Right ventricle myocardium superior (tissue), 1 donor: Measurements from ENCODE around the gene SPEN. TPM values are rescaled to one million over a fixed set of nuclear protein-coding genes. Genes with fewer than 3 reads are reported as not detected.
"Not testable (repeated sequence)": the region's sequence is repeated elsewhere in the genome, so short reads cannot be mapped to it uniquely, and the experiment has no call there.

Experiments
- ATAC-seq: fragments of 200-7000 bp; cut with Tn5 transposase; one replicate; pipeline ENCODE4 v1.9.1; 2020; ENCODE audit warnings: mild to moderate bottlenecking; ENCODE audit not compliant: poor library complexity
- DNase-seq: peaks from one replicate; pipeline ENCODE4 v3.0.0-alpha.2; 2020
- intact Hi-C: fragments of 100-400 bp; cut with DNase I; formaldehyde crosslinking; loops from one replicate; pipeline ENCODE4 v1.11.2; 2022
- total RNA-seq: library from RNA; stranded (reverse); fragmentation: NEBNext Ultra II Directional; extraction: Animal tissue kit (Norgen Biotek cat#: 25700); gene quantifications from one replicate; pipeline ENCODE4 v1.2.1, GENCODE V29; 2021
- donor health status: DM: no; HTN: yes; CAD: no; lungs with severe emphysema.

SPEN gene
- total RNA-seq, 1 donor from 2014 or later: 20.3 TPM

GRCh38 chr1:15916417-15916816, 68.9 kb downstream of the SPEN start:
- ATAC-seq (no peak), DNase-seq (no peak)
- intact Hi-C loops: no loop called here

- DNase-seq (no peak), ATAC-seq (no peak)
- intact Hi-C loops: no loop called here
These were observed 69.4 kb downstream of the SPEN start for GRCh38 chr1:15916916-15917315.

GRCh38 chr1:15918962-15919715, 71.6 kb downstream of the SPEN start:
- DNase-seq (no peak), ATAC-seq (no peak)
- intact Hi-C loops: no loop called here

GRCh38 chr1:15923241-15923640, 75.7 kb downstream of the SPEN start:
- intact Hi-C loops: no loop called here
- DNase-seq (no peak), ATAC-seq (no peak)

GRCh38 chr1:15926448-15926847, 78.9 kb downstream of the SPEN start:
- ATAC-seq, intact Hi-C loops, DNase-seq: not testable (repeated sequence)

GRCh38 chr1:15928971-15929965, 81.8 kb downstream of the SPEN start:
- DNase-seq (no peak), ATAC-seq (no peak)
- intact Hi-C loops: no loop called here

- no peak for DNase-seq
- intact Hi-C loops: no loop called here
- ATAC-seq: no peak
These were observed 83.9 kb downstream of the SPEN start for GRCh38 chr1:15931401-15931800.

GRCh38 chr1:15931884-15932283, 84.4 kb downstream of the SPEN start:
- DNase-seq (no peak), ATAC-seq (no peak)
- intact Hi-C loops: no loop called here

GRCh38 chr1:15932612-15933011, 85.1 kb downstream of the SPEN start:
- no peak for DNase-seq
- no peak for ATAC-seq
- intact Hi-C loops: no loop called here

- intact Hi-C loops: no loop called here
- ATAC-seq (no peak), DNase-seq (no peak)
These were observed 86.2 kb downstream of the SPEN start for GRCh38 chr1:15933684-15934083.

GRCh38 chr1:15934211-15935055, 86.9 kb downstream of the SPEN start:
- DNase-seq (no peak), ATAC-seq (no peak)
- intact Hi-C loops: no loop called here

GRCh38 chr1:15935056-15935950, 87.8 kb downstream of the SPEN start:
- DNase-seq: no peak
- intact Hi-C loops: no loop called here
- ATAC-seq: no peak

GRCh38 chr1:15936025-15936424, 88.5 kb downstream of the SPEN start:
- DNase-seq (no peak), ATAC-seq (no peak)
- intact Hi-C loops: no loop called here

- ATAC-seq (no peak), DNase-seq (no peak)
- intact Hi-C loops: no loop called here
These were observed 89.6 kb downstream of the SPEN start for GRCh38 chr1:15937146-15937545.

GRCh38 chr1:15937706-15938168, 90.2 kb downstream of the SPEN start:
- ATAC-seq: no peak
- DNase-seq: no peak
- intact Hi-C loops: no loop called here

GRCh38 chr1:15938628-15939161, 91.2 kb downstream of the SPEN start:
- ATAC-seq: no peak
- no peak for DNase-seq
- intact Hi-C loops: no loop called here

- DNase-seq (no peak), ATAC-seq (peak; percentile 38)
- intact Hi-C loops: no loop called here
These were observed 91.9 kb downstream of the SPEN start for GRCh38 chr1:15939181-15940109.
